ENCODE measurements around the gene ICA1L.

Gene ICA1L

DNA sequence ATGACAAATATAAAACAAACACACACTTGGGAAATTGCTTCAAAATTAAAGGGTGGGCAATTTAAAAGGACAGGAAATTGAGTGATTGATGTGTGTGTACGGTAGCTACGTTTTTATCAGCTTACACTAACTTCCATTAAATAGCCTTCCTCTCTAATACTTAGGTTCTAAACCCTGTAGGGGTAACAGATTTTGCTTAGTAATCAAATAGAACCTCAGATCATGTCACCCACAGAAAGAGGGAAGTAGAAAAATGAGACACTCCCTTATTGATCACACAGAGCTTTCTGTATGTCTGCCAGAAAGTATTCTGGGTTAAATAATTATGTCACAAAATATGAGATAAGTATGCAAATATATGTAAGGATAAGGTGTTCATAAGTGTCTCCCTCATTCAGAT lies 93.3 kb downstream of the ICA1L start:
- no peak overlapping the region for H3K4me3 ChIP-seq (ENCODE audit: low read depth, low read length)
- no peaks in the 10 kb centered on the region for H3K4me1 ChIP-seq (ENCODE audit: control insufficient read depth, insufficient read depth, low read length)
- ChIA-PET POLR2A (no interaction called here), CTCF (no interaction called here)
- no peaks in the 10 kb centered on the region for H3K9me3 ChIP-seq (ENCODE audit: control insufficient read depth, insufficient read depth, low read depth, low read length)
- H3K36me3 ChIP-seq (ENCODE audit: control insufficient read depth in 2 of 2, insufficient read depth in 1 of 2, low read length in 2 of 2): peaks cover 0 to 27% of the 10 kb centered on the region in 2 experiments; a peak in 2 of 3 replicates
- TF ChIP-seq ZNF626 (tag by site-specific recombination; IDR thresholded peaks at IDR 0.05): no peak
- no peak for TF ChIP-seq ZBTB44 (tag by site-specific recombination; IDR thresholded peaks at IDR 0.05)
- TF ChIP-seq ZNF155 (tag by site-specific recombination; IDR thresholded peaks at IDR 0.05): no peak
- TF ChIP-seq ZNF324 (tag by site-specific recombination; IDR thresholded peaks at IDR 0.05): no peak
- no peak for TF ChIP-seq ZNF791 (tag by site-specific recombination; IDR thresholded peaks at IDR 0.05)
- TF ChIP-seq ZNF837 (tag by site-specific recombination; IDR thresholded peaks at IDR 0.05): no peak
- no peak for TF ChIP-seq ZNF664 (tag by site-specific recombination; IDR thresholded peaks at IDR 0.05)
- TF ChIP-seq INSM2 (tag by site-specific recombination; IDR thresholded peaks at IDR 0.05): no peak
- TF ChIP-seq, protein P1, sequence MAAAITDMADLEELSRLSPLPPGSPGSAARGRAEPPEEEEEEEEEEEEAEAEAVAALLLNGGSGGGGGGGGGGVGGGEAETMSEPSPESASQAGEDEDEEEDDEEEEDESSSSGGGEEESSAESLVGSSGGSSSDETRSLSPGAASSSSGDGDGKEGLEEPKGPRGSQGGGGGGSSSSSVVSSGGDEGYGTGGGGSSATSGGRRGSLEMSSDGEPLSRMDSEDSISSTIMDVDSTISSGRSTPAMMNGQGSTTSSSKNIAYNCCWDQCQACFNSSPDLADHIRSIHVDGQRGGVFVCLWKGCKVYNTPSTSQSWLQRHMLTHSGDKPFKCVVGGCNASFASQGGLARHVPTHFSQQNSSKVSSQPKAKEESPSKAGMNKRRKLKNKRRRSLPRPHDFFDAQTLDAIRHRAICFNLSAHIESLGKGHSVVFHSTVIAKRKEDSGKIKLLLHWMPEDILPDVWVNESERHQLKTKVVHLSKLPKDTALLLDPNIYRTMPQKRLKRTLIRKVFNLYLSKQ (tag by site-specific recombination; IDR thresholded peaks at IDR 0.05; ENCODE audit: borderline replicate concordance): no peak
- no peak for TF ChIP-seq ZNF549 (tag by site-specific recombination; IDR thresholded peaks at IDR 0.05)
- no peak for TF ChIP-seq KLF1 (tag by site-specific recombination; IDR thresholded peaks at IDR 0.05)
- TF ChIP-seq ZNF776 (tag by site-specific recombination; IDR thresholded peaks at IDR 0.05; ENCODE audit: borderline replicate concordance): no peak
- no peak for TF ChIP-seq ZNF391 (tag by site-specific recombination; IDR thresholded peaks at IDR 0.05; ENCODE audit: borderline replicate concordance, low read depth)
- no peak for TF ChIP-seq ZBTB48 (tag by site-specific recombination; IDR thresholded peaks at IDR 0.05)
- TF ChIP-seq, protein P2, sequence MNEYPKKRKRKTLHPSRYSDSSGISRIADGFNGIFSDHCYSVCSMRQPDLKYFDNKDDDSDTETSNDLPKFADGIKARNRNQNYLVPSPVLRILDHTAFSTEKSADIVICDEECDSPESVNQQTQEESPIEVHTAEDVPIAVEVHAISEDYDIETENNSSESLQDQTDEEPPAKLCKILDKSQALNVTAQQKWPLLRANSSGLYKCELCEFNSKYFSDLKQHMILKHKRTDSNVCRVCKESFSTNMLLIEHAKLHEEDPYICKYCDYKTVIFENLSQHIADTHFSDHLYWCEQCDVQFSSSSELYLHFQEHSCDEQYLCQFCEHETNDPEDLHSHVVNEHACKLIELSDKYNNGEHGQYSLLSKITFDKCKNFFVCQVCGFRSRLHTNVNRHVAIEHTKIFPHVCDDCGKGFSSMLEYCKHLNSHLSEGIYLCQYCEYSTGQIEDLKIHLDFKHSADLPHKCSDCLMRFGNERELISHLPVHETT (tag by site-specific recombination; IDR thresholded peaks at IDR 0.05): no peak
- no peak for TF ChIP-seq ZNF544 (tag by site-specific recombination; IDR thresholded peaks at IDR 0.05)
- TF ChIP-seq YY1 (tag by site-specific recombination; IDR thresholded peaks at IDR 0.05): no peak
- TF ChIP-seq, protein P3, sequence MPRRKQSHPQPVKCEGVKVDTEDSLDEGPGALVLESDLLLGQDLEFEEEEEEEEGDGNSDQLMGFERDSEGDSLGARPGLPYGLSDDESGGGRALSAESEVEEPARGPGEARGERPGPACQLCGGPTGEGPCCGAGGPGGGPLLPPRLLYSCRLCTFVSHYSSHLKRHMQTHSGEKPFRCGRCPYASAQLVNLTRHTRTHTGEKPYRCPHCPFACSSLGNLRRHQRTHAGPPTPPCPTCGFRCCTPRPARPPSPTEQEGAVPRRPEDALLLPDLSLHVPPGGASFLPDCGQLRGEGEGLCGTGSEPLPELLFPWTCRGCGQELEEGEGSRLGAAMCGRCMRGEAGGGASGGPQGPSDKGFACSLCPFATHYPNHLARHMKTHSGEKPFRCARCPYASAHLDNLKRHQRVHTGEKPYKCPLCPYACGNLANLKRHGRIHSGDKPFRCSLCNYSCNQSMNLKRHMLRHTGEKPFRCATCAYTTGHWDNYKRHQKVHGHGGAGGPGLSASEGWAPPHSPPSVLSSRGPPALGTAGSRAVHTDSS (tag by site-specific recombination; IDR thresholded peaks at IDR 0.05): no peak
- TF ChIP-seq BCL11B (tag by site-specific recombination; IDR thresholded peaks at IDR 0.05; ENCODE audit: low read depth): no peak
- TF ChIP-seq ZNF214 (tag by site-specific recombination; IDR thresholded peaks at IDR 0.05; ENCODE audit: borderline replicate concordance): no peak
- H3K27ac ChIP-seq (ENCODE audit: extremely low read depth, low read depth, low read length): no peak overlapping the region

All from HEK293 (cell line).